NCI-H748 (cell line): ENCODE results near the gene ZNF462.
"Not testable (repeated sequence)": the region's sequence is repeated elsewhere in the genome, so short reads cannot be mapped to it uniquely, and the experiment has no call there.

Source experiments
- DNase-seq: peaks from one replicate; lab custom pipeline; 2025; ENCODE audit not compliant: unreplicated experiment; lab: John Stamatoyannopoulos, UW

Gene ZNF462

DNA sequence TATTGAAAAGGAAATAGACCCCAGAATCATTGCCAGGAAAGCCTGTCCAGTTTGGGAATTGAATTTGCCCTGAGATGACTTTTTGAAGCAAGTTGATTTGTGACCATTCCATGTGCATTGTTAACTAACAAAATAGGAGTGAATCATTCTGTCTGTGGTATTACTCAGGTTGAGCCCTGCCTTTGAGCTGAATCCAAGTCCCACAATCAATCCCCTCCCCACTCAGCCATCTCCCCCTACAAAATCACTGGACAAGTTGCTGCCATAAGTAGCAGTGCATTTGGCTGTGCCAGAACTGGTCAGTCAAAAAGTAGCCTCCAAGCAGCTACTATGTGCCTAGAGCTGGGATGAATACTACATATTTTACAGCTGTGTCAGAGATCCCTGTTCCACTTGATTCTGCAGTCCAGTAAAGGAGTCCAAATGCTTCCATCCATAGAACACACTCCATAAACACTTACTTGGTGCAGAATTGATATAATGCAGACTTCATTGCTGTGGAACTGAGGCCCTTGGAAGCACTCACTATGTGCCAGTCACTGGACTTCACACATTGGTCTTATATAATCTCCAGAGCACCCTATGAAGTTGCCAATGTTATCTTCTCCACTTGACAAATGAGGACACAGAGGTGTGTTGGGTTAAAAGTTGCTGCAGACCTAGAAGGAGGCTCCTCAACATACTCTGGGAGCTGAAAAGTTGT, 96.1 kb downstream of the ZNF462 start:
- no peak for DNase-seq

- no peak for DNase-seq
Measured at GRCh38 chr9:106960258-106960657, 97.3 kb downstream of the ZNF462 start.

- no peak for DNase-seq
Measured at GRCh38 chr9:106961623-106962022, 98.7 kb downstream of the ZNF462 start.

DNA sequence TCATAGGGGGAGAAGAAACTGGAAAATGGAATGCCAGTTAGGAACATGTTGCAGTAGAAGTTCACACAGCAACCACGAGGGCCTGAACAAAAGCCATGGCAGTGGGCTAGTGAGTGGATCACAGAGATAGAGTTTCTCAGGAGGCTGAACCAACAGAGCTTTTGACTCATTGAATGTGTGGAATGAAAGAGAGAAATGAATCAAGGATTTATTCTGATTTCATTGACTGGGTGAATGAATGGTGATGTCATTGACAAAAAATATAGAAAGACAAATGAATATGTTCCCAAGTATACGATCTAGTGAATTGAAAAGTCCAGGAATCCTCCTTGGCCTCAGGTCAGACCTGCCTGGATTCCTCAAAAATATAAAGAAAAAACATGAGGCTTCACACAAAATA, 99.2 kb downstream of the ZNF462 start:
- DNase-seq, result no peak

DNA sequence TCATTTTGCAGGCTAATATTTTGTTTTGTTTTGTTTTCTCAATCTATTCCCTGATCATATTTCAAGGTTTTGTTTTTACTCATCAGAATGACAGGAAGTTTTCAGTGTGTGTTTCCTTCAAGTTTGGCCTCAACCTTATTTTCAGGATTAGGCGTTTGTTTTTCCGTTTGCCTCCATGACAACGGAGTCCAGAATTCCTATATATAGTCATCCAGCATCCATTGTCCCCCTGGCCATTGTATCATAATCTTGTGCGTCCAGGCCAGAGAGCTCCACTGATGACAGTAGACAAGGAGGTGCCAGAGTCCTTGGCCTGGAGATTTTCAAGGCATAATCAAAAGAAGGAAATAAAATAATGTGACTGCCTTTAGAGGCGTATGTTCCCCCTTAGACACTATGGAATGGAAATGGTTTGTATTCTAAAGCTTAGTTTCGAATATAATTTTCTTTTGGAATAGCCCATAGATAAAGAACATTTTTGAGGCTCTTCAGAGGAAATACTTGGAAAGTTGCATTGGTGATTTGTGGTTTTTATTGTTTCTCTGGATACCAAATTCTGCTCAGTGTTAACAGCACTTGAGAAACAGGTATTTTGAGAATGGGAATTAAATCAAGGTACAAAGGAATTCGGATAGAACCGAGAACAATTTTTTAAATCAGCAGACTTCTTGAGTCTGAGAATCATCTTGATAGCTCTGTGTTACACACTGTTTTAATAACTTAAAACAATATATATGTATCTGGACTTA, 99.8 kb downstream of the ZNF462 start:
- no peak for DNase-seq

DNA sequence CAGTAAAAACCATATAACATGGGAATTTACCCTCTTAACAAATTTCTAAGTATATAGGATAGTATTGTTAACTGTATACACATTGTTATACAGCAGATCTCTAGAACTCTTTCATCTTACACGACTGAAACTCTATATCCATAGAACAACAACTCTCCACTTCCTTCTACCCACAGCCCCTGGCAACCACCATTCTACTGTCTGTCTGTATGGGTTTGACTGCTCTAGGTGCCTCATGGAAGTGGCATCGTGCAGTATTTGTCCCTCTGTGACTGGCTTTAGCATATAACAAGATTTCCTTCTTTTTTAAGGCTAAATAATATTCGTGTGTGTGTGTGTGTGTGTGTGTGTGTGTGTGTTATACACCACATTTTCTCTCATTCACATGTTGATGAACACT, 100.7 kb downstream of the ZNF462 start:
- DNase-seq, result no peak

DNA sequence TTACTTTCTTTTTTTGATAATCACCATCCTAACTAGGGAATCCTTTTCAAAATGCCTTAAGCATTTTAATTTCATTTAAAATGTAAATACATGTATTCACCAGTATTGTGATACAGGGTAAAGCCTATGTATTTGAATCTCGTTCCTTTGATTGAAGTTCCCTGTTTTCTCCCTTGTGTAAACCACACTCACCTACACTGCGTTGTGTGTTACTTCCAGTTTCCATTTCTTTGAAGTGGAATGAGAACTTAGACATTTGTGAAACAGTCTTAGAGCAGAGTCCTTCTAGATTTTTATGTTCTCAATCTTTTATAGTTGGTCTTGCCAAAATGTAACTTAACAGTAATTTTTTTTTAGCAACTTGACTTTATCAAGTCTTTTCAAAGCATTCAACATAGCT, 101.4 kb downstream of the ZNF462 start:
- no peak for DNase-seq

DNA sequence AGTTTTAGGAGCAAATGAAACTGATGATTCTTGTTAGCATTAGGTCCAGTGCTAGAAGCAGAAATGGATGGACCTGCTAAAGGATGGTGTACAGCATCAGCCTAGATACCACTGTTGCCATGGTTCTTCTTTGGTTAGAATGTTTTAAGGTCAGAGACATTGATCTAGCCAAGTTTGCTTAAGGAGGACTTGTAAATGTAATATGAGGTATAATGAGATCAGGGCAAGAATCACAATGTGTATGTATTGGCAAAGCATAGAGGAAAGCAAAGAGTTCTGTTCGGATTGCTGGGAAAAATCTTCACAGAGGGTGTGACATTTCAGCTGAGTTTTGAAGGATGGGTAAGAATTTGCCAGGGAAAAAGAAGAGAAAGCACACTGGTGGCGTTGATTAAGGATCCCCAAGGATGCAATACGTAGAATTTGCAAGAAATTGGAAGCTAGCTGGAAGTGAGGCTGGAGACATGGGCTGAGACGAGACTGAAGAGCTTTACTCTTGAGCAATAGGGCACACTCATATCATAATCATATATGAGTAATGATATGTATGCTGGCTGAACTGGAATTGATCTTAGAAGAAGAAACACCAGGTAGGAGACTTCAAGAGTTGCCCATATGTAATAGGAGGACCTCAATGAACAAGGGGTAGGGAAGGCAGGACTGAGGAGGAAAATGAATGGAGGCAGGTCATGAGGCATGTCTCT, 102.0 kb downstream of the ZNF462 start:
- no peak for DNase-seq

- peak; percentile 27 for DNase-seq
Measured at GRCh38 chr9:106966481-106966880, 103.5 kb downstream of the ZNF462 start.

DNA sequence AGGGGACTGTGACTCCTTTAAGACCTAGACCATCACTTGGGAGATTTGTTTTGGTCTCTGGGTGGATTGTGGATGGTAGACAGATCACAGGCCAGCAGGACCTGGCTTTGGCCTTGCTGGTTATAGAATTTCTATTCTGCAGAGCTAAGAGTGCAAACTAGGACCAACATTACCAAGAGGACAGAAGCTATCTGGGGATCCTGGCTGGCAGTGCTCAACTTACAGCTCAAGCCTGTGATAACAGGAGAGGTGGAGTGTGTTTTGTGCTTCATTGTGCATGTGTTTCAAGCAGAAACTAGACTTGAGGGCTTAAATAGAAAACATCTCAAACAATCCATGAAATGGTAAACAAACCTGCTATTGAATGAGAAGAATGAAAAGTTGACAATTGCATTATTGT, 106.7 kb downstream of the ZNF462 start:
- peak; percentile 62 for DNase-seq

DNA sequence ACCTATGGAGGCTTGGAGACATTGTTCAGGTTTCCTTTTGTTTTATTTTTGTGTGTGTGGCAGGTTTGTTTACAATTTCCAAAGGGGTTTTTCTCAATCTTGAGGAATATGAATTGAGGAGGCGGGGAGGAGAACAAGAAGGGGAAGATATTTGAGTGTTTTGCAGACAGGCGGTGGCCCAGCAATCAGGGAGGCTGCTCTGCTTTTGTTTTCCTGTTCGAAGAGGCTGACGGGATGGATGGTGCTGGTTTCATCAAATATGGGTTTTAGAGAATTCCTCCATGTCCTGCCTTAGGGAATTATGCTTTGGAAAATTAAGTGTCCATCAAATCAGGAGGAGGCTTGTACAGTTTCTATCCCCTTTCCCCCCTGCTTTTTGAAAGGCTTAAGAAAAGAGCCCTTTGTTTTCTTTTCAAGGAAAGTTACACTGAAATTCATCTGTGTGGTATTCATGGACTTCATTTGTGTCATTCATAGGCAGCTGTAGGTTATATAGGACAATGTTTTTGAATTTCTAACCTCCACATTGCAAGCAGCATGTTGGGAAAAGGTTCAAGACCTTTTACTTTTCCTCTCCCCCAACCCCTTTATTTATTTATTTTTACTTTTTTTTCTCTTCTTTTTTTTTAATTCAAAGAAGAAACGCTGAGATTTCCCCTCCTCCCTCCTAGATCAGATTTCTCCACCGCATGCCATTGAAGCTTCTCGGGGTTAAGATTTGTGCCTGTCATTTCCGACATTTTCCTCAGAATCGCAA, 107.4 kb downstream of the ZNF462 start:
- DNase-seq, result no peak

GRCh38 chr9:106970976-106971457, 108.1 kb downstream of the ZNF462 start:
- no peak for DNase-seq

GRCh38 chr9:106972082-106972481, 109.1 kb downstream of the ZNF462 start:
- no peak for DNase-seq

DNA sequence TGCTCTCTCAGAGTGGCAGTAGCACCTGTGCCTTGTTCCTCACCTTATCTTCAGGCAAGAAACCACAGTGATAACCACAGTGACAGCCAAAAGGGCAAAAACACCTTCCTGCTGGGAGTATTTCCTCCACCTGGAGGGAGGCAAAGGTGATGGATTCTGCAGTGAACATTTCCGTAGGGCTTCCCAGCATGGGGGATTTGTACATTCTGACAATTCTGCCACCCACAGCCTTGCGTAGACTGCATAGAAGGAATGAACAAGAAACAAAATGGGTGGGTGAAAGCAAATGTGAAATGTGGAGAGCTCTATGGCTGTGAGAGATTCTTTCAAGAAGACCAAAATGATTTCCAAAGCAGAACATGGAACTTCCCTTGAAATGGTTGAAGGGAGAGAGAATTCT, 111.4 kb downstream of the ZNF462 start:
- no peak for DNase-seq

- DNase-seq, result no peak
Measured at GRCh38 chr9:106976772-106977171, 113.8 kb downstream of the ZNF462 start.

GRCh38 chr9:106980551-106981101, 117.7 kb downstream of the ZNF462 start:
- DNase-seq, result no peak

- no peak for DNase-seq
Measured at GRCh38 chr9:106981396-106982287, 118.7 kb downstream of the ZNF462 start.

GRCh38 chr9:106982636-106983035, 119.7 kb downstream of the ZNF462 start:
- DNase-seq, result no peak

DNA sequence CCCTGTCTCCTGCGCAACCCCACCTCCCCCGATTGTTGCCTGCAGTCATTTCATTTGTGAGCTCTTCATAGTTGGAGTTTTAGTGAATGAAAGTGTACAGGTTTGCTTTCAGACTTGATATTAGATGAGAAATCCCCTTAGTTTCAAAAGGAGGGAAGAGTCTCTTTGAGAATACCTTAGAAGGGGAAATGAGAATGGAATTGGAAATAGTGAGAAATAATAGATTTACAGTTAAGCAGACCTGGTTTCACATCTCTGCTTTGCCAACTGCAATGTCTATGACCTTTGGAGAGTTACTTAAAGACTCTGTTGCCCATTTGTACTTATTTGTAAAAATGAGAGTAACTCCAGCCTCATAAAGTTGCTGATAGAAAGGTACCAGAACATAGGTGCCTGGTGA, 120.4 kb downstream of the ZNF462 start:
- no peak for DNase-seq

DNA sequence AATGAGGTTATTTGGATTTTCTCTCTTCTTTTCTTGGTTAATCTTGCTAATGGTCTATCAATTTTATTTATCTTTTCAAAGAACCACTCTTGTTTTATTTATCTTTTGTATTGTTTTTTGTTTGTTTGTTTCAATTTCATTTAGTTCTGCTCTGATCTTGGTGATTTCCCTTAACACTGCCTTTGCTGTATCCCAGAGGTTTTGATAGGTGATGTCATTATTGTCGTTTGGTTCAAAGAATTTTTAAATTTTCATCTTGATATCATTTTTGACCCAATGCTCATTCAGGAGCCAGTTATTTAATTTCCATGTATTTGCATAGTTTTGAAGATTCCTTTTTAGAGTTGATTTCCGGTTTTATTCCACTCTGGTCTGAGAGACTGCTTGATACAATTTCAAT, 126.9 kb downstream of the ZNF462 start:
- DNase-seq, result not testable (repeated sequence)
